Measurements from ENCODE around the gene SH2D3A.

The SH2D3A gene

GRCh38 chr19:6808494-6808893 is 41.3 kb upstream of the SH2D3A start:
- no peak for TF ChIP-seq CTCF (IDR thresholded peaks at IDR 0.05; ENCODE audit: low read depth, low read length)
- in situ Hi-C loops (cut with HindIII; ENCODE audit: low sequenced_read_pairs) = no loop called here
- no peak overlapping the region for H3K4me3 ChIP-seq (ENCODE audit: low read depth, low read length)
- DNase-seq (ENCODE audit: low read depth, low spot score) = no peak

GRCh38 chr19:6807291-6807690 is 40.1 kb upstream of the SH2D3A start:
- TF ChIP-seq CTCF (IDR thresholded peaks at IDR 0.05; ENCODE audit: low read depth, low read length) = no peak
- no peak for DNase-seq (ENCODE audit: low read depth, low spot score)
- in situ Hi-C loops (cut with HindIII; ENCODE audit: low sequenced_read_pairs) = no loop called here
- H3K4me3 ChIP-seq (ENCODE audit: low read depth, low read length) = no peak overlapping the region

GRCh38 chr19:6806488-6806887 is 39.3 kb upstream of the SH2D3A start:
- TF ChIP-seq CTCF (IDR thresholded peaks at IDR 0.05; ENCODE audit: low read depth, low read length) = no peak
- no peak for DNase-seq (ENCODE audit: low read depth, low spot score)
- in situ Hi-C loops (cut with HindIII; ENCODE audit: low sequenced_read_pairs) = no loop called here
- H3K4me3 ChIP-seq (ENCODE audit: low read depth, low read length) = no peak overlapping the region

GRCh38 chr19:6803036-6803404 is 35.8 kb upstream of the SH2D3A start:
- no peak for TF ChIP-seq CTCF (IDR thresholded peaks at IDR 0.05; ENCODE audit: low read depth, low read length)
- H3K4me3 ChIP-seq (ENCODE audit: low read depth, low read length) = no peak overlapping the region
- in situ Hi-C loops (cut with HindIII; ENCODE audit: low sequenced_read_pairs) = no loop called here
- no peak for DNase-seq (ENCODE audit: low read depth, low spot score)

- H3K4me3 ChIP-seq (ENCODE audit: low read depth, low read length) = no peak overlapping the region
- DNase-seq (ENCODE audit: low read depth, low spot score) = no peak
These were observed 35.3 kb upstream of the SH2D3A start for GRCh38 chr19:6802336-6803035.

GRCh38 chr19:6801485-6802086 is 34.4 kb upstream of the SH2D3A start:
- no peak for DNase-seq (ENCODE audit: low read depth, low spot score)
- in situ Hi-C loops (cut with HindIII; ENCODE audit: low sequenced_read_pairs) = no loop called here
- no peak overlapping the region for H3K4me3 ChIP-seq (ENCODE audit: low read depth, low read length)
- no peak for TF ChIP-seq CTCF (IDR thresholded peaks at IDR 0.05; ENCODE audit: low read depth, low read length)

More at GRCh38 chr19:6802336-6803035, 35.3 kb upstream of the SH2D3A start:
- in situ Hi-C loops (cut with HindIII; ENCODE audit: low sequenced_read_pairs) = no loop called here
- no peak for TF ChIP-seq CTCF (IDR thresholded peaks at IDR 0.05; ENCODE audit: low read depth, low read length)

All from astrocyte of the spinal cord (primary cell).